ENCODE data around the gene CAV1. TPM values are rescaled to one million over a fixed set of nuclear protein-coding genes. Genes with fewer than 3 reads are reported as not detected.

The CAV1 gene
- total RNA-seq, 1 experiment from 2014 or later = 79.9 TPM

DNA sequence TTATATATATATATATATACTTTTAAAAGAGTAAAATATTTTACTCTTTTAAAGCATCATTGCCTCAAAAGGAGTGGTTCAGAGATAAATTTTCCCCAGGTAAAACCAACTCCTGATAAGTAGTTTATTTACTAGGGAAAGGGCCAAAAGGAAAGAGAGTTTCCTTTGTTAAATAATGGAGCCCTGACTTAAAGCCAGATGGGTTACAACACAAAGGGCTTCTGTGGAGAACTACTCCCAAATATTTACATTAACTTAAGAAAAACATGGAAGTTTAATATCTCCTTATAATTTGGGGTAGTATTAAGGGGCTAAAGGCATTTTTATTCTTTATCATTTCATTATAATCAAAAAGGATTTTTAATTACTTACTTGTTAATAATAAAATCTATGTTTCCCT, 8.5 kb upstream of the CAV1 start:
- Histone ChIP-seq H3K4me3 (ENCODE audit: insufficient read depth, low read depth, low read length) (no peak overlapping the region), H3K27me3 (ENCODE audit: control insufficient read depth, insufficient read depth, low read length) (no peaks in the 10 kb centered on the region), H3K36me3 (replicated peaks; ENCODE audit: control insufficient read depth, insufficient read depth, low read length) (no peaks in the 10 kb centered on the region)
- DNase-seq = no peak

DNA sequence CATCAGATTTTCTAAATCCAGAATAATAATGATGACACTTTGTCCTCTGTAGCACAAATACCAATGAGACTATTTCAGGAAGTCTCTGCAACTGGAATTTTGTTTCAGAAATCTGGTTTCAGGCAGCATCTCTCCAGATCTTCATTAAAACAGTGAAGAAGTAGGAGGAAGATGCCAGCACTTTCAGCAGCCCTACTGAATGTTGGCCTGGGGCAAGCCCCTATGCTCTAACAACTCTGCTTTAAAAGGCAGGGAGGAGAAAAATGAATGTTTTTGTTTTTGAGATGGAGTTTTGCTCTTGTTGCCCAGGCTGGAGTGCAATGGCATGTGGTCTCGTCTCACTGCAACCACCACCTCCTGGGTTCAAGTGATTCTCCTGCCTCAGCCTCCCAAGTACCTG, 7.2 kb upstream of the CAV1 start:
- Histone ChIP-seq H3K27me3 (ENCODE audit: control insufficient read depth, insufficient read depth, low read length) (no peaks in the 10 kb centered on the region), H3K36me3 (replicated peaks; ENCODE audit: control insufficient read depth, insufficient read depth, low read length) (no peaks in the 10 kb centered on the region), H3K4me3 (ENCODE audit: insufficient read depth, low read depth, low read length) (no peak overlapping the region)
- DNase-seq = no peak

DNA sequence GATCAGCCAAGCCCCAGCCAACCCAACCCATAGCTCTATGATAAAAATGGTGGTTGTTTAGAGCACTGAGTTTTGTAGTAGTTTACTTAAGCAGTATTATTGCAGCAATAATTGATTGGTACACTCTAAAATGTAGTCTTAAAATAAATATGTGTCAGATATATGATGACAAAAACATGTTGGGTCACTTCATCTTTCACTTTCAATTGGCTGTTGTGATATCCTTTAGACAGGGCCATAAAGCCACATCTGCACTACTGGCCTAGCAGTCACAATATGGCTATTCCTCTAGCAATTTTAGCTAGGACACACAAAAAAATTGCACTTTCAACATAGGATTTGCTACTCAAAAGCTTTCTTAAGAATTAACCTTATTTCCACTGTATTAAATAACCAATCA, 5.9 kb upstream of the CAV1 start:
- Histone ChIP-seq H3K36me3 (replicated peaks; ENCODE audit: control insufficient read depth, insufficient read depth, low read length) (no peaks in the 10 kb centered on the region), H3K4me3 (ENCODE audit: insufficient read depth, low read depth, low read length) (no peak overlapping the region), H3K27me3 (ENCODE audit: control insufficient read depth, insufficient read depth, low read length) (no peaks in the 10 kb centered on the region)
- DNase-seq = no peak

DNA sequence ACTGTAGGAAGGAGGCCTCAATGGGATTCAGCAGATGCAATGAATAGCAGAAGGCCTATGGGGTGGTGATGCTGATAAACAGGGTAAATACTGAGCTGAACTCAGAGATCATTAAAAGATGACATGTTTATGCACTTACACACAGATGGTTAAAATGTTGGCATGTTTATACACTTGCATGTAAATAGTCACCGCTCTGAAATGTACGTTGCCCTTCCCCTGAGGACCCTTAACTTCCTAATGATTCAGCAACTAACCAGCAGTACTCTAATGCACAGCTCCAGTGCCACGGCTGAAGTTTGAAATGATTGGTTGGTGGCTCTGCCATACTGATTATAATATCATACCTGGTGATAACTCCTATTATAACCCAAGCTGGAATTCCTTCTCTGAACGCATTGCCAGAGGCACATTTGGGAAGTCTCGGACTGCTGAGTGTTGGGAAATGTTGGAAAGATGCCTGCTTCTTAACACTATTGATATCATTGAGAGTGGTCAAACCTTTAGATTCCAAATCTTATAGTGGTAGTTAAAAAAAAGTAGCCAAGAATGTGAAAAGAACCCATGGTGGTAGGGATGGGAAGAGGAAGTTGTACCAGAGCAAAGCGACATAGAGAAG, 3.7 kb upstream of the CAV1 start:
- DNase-seq = no peak
- H3K27me3 ChIP-seq (ENCODE audit: control insufficient read depth, insufficient read depth, low read length) = no peaks in the 10 kb centered on the region; the same call in 1 of the 2 replicates
- no peaks in the 10 kb centered on the region for H3K36me3 ChIP-seq (replicated peaks; ENCODE audit: control insufficient read depth, insufficient read depth, low read length)
- H3K4me3 ChIP-seq (ENCODE audit: insufficient read depth, low read depth, low read length) = no peak overlapping the region

DNA sequence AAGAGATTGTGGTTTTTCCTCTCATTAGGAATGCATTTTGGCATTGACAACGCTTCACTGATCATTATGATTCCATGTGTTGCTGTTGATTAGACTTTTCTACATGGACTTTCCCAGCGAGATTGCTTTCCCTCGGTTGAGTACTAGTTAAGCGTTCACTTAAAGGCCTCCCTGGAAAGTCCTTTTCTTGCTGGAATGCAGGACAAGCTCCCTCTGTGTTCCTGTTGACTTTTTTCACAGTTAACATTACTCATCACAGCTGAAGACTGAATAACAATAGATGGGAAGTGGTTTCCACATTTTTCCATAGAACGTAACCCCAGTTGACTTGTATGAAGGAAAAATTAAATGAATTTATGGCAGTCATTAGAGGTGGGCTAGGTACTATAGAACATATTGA, 2.6 kb upstream of the CAV1 start:
- no peaks in the 10 kb centered on the region; the same call in 1 of the 2 replicates for H3K27me3 ChIP-seq (ENCODE audit: control insufficient read depth, insufficient read depth, low read length)
- H3K36me3 ChIP-seq (replicated peaks; ENCODE audit: control insufficient read depth, insufficient read depth, low read length) = no peaks in the 10 kb centered on the region
- peak; percentile 38 for DNase-seq
- H3K4me3 ChIP-seq (ENCODE audit: insufficient read depth, low read depth, low read length) = no peak overlapping the region

DNA sequence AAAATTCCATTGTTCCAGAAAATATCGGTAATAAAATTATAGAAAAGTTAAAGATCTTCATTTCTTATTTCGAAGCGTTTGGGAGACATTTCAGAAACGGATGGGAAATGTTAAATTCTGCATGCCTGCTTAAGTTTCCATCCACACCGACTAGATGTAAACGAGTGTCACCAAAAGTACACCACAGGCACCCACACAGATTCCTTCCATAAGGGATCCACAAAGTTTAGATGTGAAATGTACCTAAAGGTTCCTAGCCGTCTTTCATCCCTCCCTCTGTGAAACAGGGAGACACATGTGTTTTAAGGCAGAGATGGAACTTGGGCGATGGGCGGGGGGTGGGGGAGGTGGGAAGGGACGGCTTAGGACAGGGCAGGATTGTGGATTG, 621 bp upstream of the CAV1 start:
- Histone ChIP-seq H3K27me3 (ENCODE audit: control insufficient read depth, insufficient read depth, low read length) (no peaks in the 10 kb centered on the region; the same call in 1 of the 2 replicates), H3K36me3 (replicated peaks; ENCODE audit: control insufficient read depth, insufficient read depth, low read length) (no peaks in the 10 kb centered on the region; the same call in 1 of the 2 replicates), H3K4me3 (ENCODE audit: insufficient read depth, low read depth, low read length) (peak overlapping the region; percentile 77)
- DNase-seq = no peak

DNA sequence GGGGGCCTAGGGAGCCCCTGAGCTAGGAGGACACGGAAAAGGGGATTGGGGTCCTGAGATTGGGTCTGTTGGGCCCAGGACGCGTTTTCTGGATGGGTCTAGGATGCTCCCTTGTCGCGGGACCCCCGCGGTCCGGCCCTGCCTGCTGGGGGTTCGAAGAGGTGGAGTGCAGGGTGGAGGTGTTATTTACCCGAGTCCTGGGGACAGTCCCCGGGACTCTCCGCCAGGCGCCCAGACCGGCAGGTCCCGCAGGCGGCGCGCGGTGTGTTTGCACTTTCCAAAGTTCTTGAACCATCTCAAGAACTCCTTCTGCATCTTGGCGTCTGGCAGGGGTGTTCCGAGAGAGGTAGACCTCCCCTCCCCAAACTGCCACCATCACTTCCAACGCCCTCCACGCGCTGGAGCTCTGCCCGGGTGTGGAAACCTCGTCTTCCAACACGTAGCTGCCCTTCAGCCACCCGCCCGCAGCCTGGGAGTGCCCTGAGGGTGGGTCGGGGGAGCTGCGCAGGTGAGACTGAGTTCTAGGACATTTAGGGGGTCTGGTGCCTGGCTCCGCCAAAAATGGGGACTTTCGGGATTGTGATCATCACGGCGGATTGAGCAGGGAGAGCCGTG, 569 bp downstream of the CAV1 start:
- DNase-seq = peak; percentile 71
- no peaks in the 10 kb centered on the region; the same call in 1 of the 2 replicates for H3K36me3 ChIP-seq (replicated peaks; ENCODE audit: control insufficient read depth, insufficient read depth, low read length)
- H3K27me3 ChIP-seq (ENCODE audit: control insufficient read depth, insufficient read depth, low read length) = no peaks in the 10 kb centered on the region; the same call in 1 of the 2 replicates
- H3K4me3 ChIP-seq (ENCODE audit: insufficient read depth, low read depth, low read length) = peak overlapping the region; percentile 77

DNA sequence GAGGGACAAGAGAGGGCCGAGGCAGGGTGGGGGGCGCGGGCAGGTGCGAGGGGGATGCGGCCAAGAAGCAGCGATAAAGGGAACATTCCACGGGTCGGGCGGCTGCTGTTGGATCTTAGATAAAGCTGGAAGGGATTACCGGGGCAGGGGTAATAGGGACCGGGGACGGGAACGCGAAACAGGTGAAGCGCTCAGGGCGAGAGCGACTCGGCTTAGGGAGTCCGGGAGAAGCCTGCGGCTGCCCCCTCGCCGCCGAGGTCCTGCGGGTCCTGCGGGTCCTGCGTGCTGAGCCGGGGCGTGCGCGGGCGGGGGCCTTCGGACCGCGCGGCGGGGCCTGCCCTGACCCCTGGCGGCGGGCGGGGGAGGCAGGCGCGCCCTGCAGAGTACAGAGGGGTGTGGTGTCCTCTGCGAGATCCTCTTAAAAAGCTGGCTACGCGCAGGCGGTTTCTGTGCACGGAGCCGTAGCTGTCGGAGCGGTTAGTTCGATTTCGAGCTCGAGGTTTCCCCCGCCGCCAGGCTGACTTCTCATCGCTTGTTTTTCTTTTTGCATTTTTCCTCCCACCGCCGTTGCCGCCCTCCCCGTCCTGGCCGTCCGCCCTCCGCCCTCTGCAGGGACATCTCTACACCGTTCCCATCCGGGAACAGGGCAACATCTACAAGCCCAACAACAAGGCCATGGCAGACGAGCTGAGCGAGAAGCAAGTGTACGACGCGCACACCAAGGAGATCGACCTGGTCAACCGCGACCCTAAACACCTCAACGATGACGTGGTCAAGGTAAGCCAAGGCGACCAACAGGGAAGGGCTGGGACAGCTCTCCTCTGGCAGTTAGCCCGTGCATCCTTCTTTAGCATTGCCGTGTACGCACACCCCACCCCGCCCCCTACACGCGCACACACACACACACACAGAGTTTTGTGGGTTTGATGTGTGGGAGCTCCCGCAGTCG, 1.4 kb downstream of the CAV1 start:
- no peaks in the 10 kb centered on the region; the same call in 1 of the 2 replicates for H3K36me3 ChIP-seq (replicated peaks; ENCODE audit: control insufficient read depth, insufficient read depth, low read length)
- peak; percentile 93 for DNase-seq
- peak overlapping the region; percentile 77 for H3K4me3 ChIP-seq (ENCODE audit: insufficient read depth, low read depth, low read length)
- no peaks in the 10 kb centered on the region; the same call in 1 of the 2 replicates for H3K27me3 ChIP-seq (ENCODE audit: control insufficient read depth, insufficient read depth, low read length)

DNA sequence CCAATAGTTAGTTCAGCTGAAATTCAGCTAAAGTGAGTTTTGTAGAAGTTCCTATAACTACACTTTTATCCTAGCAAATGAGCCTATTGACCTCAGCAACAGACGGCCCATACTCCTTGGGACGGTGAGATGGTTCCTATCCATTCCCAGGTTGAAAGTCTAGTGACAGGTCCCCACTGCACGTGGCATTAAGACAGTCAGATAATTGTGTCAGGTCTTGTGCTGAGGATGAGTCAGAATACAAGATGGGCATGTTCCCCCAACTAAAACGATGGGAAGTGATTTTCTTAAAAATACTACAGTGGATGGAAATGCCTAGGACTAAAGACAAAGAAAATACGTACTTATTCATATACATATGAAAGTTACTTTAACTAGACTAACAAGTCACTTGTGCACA, 2.1 kb downstream of the CAV1 start:
- Histone ChIP-seq H3K36me3 (replicated peaks; ENCODE audit: control insufficient read depth, insufficient read depth, low read length) (no peaks in the 10 kb centered on the region; the same call in 1 of the 2 replicates), H3K27me3 (ENCODE audit: control insufficient read depth, insufficient read depth, low read length) (no peaks in the 10 kb centered on the region; the same call in 1 of the 2 replicates), H3K4me3 (ENCODE audit: insufficient read depth, low read depth, low read length) (peak overlapping the region; percentile 77)
- no peak for DNase-seq

DNA sequence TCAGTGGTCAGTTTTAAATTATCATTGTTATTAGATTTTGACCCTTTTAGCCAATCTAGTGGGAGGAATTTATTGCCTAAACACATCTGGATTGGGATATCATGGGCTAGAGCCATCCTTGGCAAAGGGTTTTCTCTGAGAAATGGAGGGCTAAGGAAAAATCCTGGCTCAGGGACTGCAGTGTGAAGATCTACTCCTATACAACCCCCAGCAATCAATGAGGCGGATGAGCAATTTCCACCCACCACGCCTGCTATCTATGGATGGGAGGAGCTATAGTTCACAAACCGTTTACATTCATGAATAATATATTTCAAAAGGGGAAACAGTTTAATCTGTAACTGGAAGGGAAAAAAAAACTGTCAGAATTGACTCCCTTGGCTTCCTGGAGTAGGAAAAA, 2.7 kb downstream of the CAV1 start:
- no peak for DNase-seq
- H3K4me3 ChIP-seq (ENCODE audit: insufficient read depth, low read depth, low read length) = no peak overlapping the region; the same call in 1 of the 2 replicates
- no peaks in the 10 kb centered on the region; the same call in 1 of the 2 replicates for H3K36me3 ChIP-seq (replicated peaks; ENCODE audit: control insufficient read depth, insufficient read depth, low read length)
- no peaks in the 10 kb centered on the region; the same call in 1 of the 2 replicates for H3K27me3 ChIP-seq (ENCODE audit: control insufficient read depth, insufficient read depth, low read length)

DNA sequence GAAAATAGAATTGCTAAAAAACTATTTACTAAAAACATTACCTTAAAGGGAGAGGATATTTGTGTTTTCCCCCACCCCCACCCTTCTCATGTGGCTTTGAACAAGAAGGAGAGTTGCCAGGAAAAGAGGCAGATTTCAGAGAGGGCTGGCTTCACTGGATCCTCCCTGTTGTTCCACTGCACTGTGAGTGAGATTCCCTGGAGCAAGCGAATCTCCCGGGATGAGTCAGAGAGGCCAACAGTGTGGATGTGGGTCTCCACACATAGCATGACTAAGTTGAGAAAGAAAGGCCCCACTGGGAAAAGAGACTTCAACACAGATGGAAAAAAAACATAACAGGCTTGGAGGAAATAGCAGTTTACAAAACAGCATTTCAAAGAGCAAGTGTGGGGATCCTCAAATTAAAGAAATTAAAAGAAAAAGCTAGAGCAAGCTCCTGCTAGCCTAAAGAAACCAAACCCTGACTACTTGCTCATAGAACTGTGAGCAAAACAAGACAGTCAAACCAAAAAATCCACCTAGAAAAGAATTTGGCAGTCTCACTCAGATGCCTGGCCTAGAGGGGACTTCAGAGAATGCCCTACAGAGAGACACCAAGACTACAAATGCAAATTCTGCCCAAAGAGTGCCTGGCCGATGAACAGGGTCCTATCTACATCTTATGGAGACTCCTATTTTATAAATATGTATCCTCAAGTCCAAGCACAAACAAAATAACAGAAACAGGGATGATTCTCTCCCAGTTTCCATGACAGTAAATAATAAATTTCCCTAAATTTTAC, 3.4 kb downstream of the CAV1 start:
- H3K36me3 ChIP-seq (replicated peaks; ENCODE audit: control insufficient read depth, insufficient read depth, low read length) = no peaks in the 10 kb centered on the region; the same call in 1 of the 2 replicates
- no peaks in the 10 kb centered on the region; the same call in 1 of the 2 replicates for H3K27me3 ChIP-seq (ENCODE audit: control insufficient read depth, insufficient read depth, low read length)
- H3K4me3 ChIP-seq (ENCODE audit: insufficient read depth, low read depth, low read length) = no peak overlapping the region
- DNase-seq = no peak

DNA sequence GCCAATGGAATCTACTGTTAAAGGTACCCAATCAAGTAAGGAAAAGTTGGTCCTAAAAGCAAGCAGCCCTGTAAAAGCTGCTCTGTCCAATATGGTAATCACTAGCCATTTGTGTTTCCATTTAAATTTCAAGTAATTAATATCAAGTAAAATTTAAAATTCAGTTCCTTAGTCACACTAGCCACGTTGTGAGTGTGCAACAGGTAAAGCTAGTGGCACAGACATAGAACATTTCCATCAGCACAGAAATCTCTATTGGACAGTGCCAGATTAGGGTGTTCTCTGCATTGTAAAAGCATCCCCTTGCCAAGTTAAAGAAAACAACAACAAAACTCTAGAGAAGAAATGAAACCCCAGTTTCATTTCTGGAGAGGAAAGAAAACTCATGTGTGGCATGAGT, 4.4 kb downstream of the CAV1 start:
- Histone ChIP-seq H3K4me3 (ENCODE audit: insufficient read depth, low read depth, low read length) (no peak overlapping the region), H3K36me3 (replicated peaks; ENCODE audit: control insufficient read depth, insufficient read depth, low read length) (no peaks in the 10 kb centered on the region; the same call in 1 of the 2 replicates), H3K27me3 (ENCODE audit: control insufficient read depth, insufficient read depth, low read length) (no peaks in the 10 kb centered on the region; the same call in 1 of the 2 replicates)
- DNase-seq = no peak

DNA sequence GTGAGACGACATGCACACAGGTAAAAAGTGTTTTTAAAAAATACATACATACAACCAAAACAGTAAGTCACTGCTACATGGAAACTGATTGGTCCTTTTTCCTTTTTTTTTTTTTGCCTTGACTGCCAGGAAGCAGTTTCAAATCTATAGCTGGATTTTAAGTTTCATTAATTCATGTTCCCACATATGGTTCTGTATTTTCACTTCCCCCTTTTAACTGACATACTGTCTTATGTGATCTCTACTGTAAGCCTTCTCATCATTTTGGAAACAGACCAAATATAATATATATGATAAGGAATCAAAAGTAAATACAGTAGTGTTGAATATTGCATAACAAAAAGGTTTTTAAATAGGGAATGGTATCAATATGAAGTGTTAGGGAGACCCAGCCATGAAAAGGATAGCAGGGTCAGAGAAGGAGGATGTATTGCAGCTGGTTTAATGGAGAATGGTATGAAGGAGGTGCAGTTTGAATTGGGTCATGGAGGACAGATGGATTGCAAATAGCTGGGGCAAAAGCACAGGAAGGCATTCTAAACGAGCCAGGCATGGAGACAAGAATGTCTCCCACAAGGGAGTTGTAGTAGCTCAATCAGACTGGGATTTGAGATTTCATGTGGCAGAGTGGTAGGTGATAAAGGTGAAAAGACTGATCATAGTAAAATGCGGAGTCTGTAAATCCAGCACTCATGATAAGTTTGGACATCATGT, 5.4 kb downstream of the CAV1 start:
- no peaks in the 10 kb centered on the region; the same call in 1 of the 2 replicates for H3K36me3 ChIP-seq (replicated peaks; ENCODE audit: control insufficient read depth, insufficient read depth, low read length)
- DNase-seq = no peak
- H3K27me3 ChIP-seq (ENCODE audit: control insufficient read depth, insufficient read depth, low read length) = no peaks in the 10 kb centered on the region; the same call in 1 of the 2 replicates
- no peak overlapping the region for H3K4me3 ChIP-seq (ENCODE audit: insufficient read depth, low read depth, low read length)

Measured in H7 (cell line).